ENCODE results near the gene DCC. TPM values are rescaled to one million over a fixed set of nuclear protein-coding genes. Genes with fewer than 3 reads are reported as not detected.

The DCC gene
- total RNA-seq, 4 donors from 2014 or later, result 0.84 to 1.2 TPM; not detected in 2

GRCh38 chr18:52395146-52395852, 55.3 kb downstream of the DCC start:
- no peak overlapping the region for H3K27ac ChIP-seq
- no peaks in the 10 kb centered on the region for H3K27me3 ChIP-seq
- no peaks in the 10 kb centered on the region for H3K36me3 ChIP-seq
- DNase-seq (ENCODE audit: low spot score in 2 of 2), result no peak
- TF ChIP-seq POLR2A (IDR thresholded peaks at IDR 0.05) (no peak), EP300 (IDR thresholded peaks at IDR 0.05) (no peak), CTCF (IDR thresholded peaks at IDR 0.05) (no peak)
- peaks cover 0 to 4% (median 0%) of the 10 kb centered on the region in 4 donors for H3K4me1 ChIP-seq
- WGBS, 2 donors, result 40 to 41% methylated on average over 5 of the region's 5 CpGs
- H3K9me3 ChIP-seq, result no peaks in the 10 kb centered on the region
- no peak overlapping the region for H3K4me3 ChIP-seq

- Histone ChIP-seq H3K4me3 (no peak overlapping the region), H3K27ac (no peak overlapping the region), H3K9me3 (no peaks in the 10 kb centered on the region), H3K27me3 (no peaks in the 10 kb centered on the region), H3K4me1 (no peaks in the 10 kb centered on the region), H3K36me3 (no peaks in the 10 kb centered on the region)
- TF ChIP-seq CTCF (IDR thresholded peaks at IDR 0.05) (no peak), EP300 (IDR thresholded peaks at IDR 0.05) (no peak), POLR2A (IDR thresholded peaks at IDR 0.05) (no peak)
- 56 to 72% methylated on average over 1 of the region's 1 CpG for WGBS, 2 donors
- DNase-seq (ENCODE audit: low spot score in 2 of 2), result no peak
These were observed 61.2 kb downstream of the DCC start for GRCh38 chr18:52401236-52401635.

GRCh38 chr18:52402814-52403213, 62.8 kb downstream of the DCC start:
- H3K9me3 ChIP-seq, result no peaks in the 10 kb centered on the region
- H3K27ac ChIP-seq, result no peak overlapping the region
- 52 to 58% methylated on average over 3 of the region's 3 CpGs for WGBS, 2 donors
- DNase-seq (ENCODE audit: low spot score in 2 of 2), result no peak
- TF ChIP-seq POLR2A (IDR thresholded peaks at IDR 0.05) (no peak), EP300 (IDR thresholded peaks at IDR 0.05) (no peak), CTCF (IDR thresholded peaks at IDR 0.05) (no peak)
- no peaks in the 10 kb centered on the region for H3K4me1 ChIP-seq
- no peaks in the 10 kb centered on the region for H3K36me3 ChIP-seq
- H3K27me3 ChIP-seq, result no peaks in the 10 kb centered on the region
- no peak overlapping the region for H3K4me3 ChIP-seq

- Histone ChIP-seq H3K27ac (no peak overlapping the region), H3K9me3 (no peaks in the 10 kb centered on the region), H3K27me3 (no peaks in the 10 kb centered on the region), H3K36me3 (no peaks in the 10 kb centered on the region), H3K4me3 (no peak overlapping the region), H3K4me1 (no peaks in the 10 kb centered on the region)
- TF ChIP-seq CTCF (IDR thresholded peaks at IDR 0.05) (no peak), EP300 (IDR thresholded peaks at IDR 0.05) (no peak), POLR2A (IDR thresholded peaks at IDR 0.05) (no peak)
- no peak for DNase-seq (ENCODE audit: low spot score in 2 of 2)
These were observed 63.5 kb downstream of the DCC start for GRCh38 chr18:52403291-52404021.

- no peaks in the 10 kb centered on the region for H3K27me3 ChIP-seq
- H3K9me3 ChIP-seq, result no peaks in the 10 kb centered on the region
- TF ChIP-seq EP300 (IDR thresholded peaks at IDR 0.05) (no peak), POLR2A (IDR thresholded peaks at IDR 0.05) (no peak), CTCF (IDR thresholded peaks at IDR 0.05) (no peak)
- DNase-seq (ENCODE audit: low spot score in 2 of 2), result no peak
- no peaks in the 10 kb centered on the region for H3K36me3 ChIP-seq
- 23 to 44% methylated on average over 2 of the region's 2 CpGs for whole genome bisulfite sequencing, 2 donors
- no peaks in the 10 kb centered on the region for H3K4me1 ChIP-seq
- H3K27ac ChIP-seq, result no peak overlapping the region
- no peak overlapping the region for H3K4me3 ChIP-seq
These were observed 68.9 kb downstream of the DCC start for GRCh38 chr18:52408800-52409302.

All from tibial nerve (tissue), 4 donors.